Upper lobe of left lung (tissue), 6 donors: ENCODE results near the gene PDE7B. TPM values are rescaled to one million over a fixed set of nuclear protein-coding genes. Genes with fewer than 3 reads are reported as not detected.

Experiments
- ATAC-seq, 2 donors: fragments of 200-7000 bp; cut with Tn5 transposase; one replicate each; pipeline ENCODE4 v1.9.1; 2022; ENCODE audit warnings: mild to moderate bottlenecking in 2 of 2, moderate library complexity in 2 of 2; ENCODE audit not compliant: low FRiP score in 2 of 2
- DNase-seq, 2 donors: peaks; one replicate each; pipeline ENCODE4 v3.0.0-alpha.2; 2019 to 2020
- H3K27ac ChIP-seq, 4 donors: fragments of 200-600 bp; sonication (generic); one replicate each; pipeline ENCODE4 v1.5.1; 2016 to 2019
- H3K27me3 ChIP-seq, 4 donors: fragments of 200-600 bp; sonication (generic); one replicate each; pipeline ENCODE4 v1.5.1; 2017 to 2019
- H3K36me3 ChIP-seq, 4 donors: fragments of 200-600 bp; sonication (generic); one replicate each; pipeline ENCODE4 v1.5.1; 2016 to 2019
- H3K4me1 ChIP-seq, 4 donors: fragments of 200-600 bp; sonication (generic); one replicate each; pipeline ENCODE4 v1.5.1; 2018 to 2019
- H3K4me3 ChIP-seq, 4 donors: fragments of 200-600 bp; sonication (generic); one replicate each; pipeline ENCODE4 v1.5.1; 2017 to 2019; ENCODE audit warnings: mild to moderate bottlenecking in 2 of 4, moderate library complexity in 1 of 4
- H3K9me3 ChIP-seq, 4 donors: fragments of 200-600 bp; sonication (generic); one replicate each; pipeline ENCODE4 v1.5.1; 2018 to 2019
- EP300 ChIP-seq, 4 donors: sonication (generic); formaldehyde crosslinking; IDR thresholded peaks; one replicate each; pipeline ENCODE4 v1.5.1; 2017; ENCODE audit warnings: antibody characterized with exemption in 4 of 4, control low read depth in 2 of 4
- POLR2A ChIP-seq, 4 donors: fragments of 450-650 bp; IDR thresholded peaks; one replicate each; pipeline ENCODE4 v1.5.1; 2016 to 2017; ENCODE audit warnings: antibody characterized with exemption in 4 of 4, mild to moderate bottlenecking in 2 of 4
- POLR2AphosphoS5 ChIP-seq, 2 donors: sonication (generic); formaldehyde crosslinking; IDR thresholded peaks; one replicate each; pipeline ENCODE4 v1.5.1; 2017; ENCODE audit warnings: antibody characterized with exemption in 2 of 2
- WGBS, 2 donors: methylation state at CpG; one replicate each; pipeline ENCODE4 v1.1.5; 2017 to 2018; 5-methylcytosine and 5-hydroxymethylcytosine counted together
- total RNA-seq, 6 donors: library from RNA; depleted of rRNA in 4 of 6; stranded (reverse); fragments of >200 nt in 4 of 6; gene quantifications; one replicate each; pipeline versions ENCODE4 v1.1.0 to v1.2.1, GENCODE V29; 2016 to 2021
- TF ChIP-seq, protein P1 (sequence below), 6 experiments: fragments of 450-650 bp in 4 of 6; fragments of 200-600 bp in 2 of 6; sonication (generic) in 2 of 6; IDR thresholded peaks; one replicate each; pipeline ENCODE4 v1.5.1; 2016 to 2019; ENCODE audit warnings: antibody characterized with exemption in 6 of 6
- donor health status: DM: no; HTN: no; CAD: no; lungs with moderate emphysema.
- donor health status: DM: no; HTN: yes; CAD: no; lungs with severe emphysema.

PDE7B gene
- total RNA-seq, 6 donors from 2014 or later, result 1.0 to 4.4 (median 2.6) TPM

DNA sequence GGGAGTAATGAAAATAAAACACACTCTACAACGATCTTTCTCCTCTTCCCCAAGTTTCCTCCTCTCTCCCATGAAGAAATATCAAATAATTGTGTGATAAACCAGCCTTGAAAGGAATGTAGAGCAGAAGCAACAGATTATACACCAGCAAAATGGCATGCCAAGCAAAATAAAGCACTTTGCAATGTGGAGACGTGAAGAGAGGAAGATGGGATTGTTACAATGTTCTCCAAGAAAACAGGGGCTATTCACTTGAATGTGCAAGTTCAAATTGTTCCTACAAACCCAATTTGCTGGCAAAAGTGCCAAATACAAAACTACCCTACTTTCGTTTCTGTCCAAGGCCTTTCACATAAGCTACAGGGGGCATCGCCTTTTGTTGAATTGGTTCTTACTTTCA is 185.1 kb downstream of the PDE7B start:
- TF ChIP-seq, protein P1, sequence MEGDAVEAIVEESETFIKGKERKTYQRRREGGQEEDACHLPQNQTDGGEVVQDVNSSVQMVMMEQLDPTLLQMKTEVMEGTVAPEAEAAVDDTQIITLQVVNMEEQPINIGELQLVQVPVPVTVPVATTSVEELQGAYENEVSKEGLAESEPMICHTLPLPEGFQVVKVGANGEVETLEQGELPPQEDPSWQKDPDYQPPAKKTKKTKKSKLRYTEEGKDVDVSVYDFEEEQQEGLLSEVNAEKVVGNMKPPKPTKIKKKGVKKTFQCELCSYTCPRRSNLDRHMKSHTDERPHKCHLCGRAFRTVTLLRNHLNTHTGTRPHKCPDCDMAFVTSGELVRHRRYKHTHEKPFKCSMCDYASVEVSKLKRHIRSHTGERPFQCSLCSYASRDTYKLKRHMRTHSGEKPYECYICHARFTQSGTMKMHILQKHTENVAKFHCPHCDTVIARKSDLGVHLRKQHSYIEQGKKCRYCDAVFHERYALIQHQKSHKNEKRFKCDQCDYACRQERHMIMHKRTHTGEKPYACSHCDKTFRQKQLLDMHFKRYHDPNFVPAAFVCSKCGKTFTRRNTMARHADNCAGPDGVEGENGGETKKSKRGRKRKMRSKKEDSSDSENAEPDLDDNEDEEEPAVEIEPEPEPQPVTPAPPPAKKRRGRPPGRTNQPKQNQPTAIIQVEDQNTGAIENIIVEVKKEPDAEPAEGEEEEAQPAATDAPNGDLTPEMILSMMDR (IDR thresholded peaks at IDR 0.05), result no peak
- TF ChIP-seq EP300 (IDR thresholded peaks at IDR 0.05), result no peak
- TF ChIP-seq POLR2A (IDR thresholded peaks at IDR 0.05), result no peak
- no peak for TF ChIP-seq POLR2AphosphoS5 (IDR thresholded peaks at IDR 0.05)
- Histone ChIP-seq H3K36me3 (no peaks in the 10 kb centered on the region), H3K4me3 (no peak overlapping the region), H3K9me3 (no peaks in the 10 kb centered on the region), H3K4me1 (peaks cover 18 to 27% (median 19%) of the 10 kb centered on the region in 4 donors), H3K27me3 (no peaks in the 10 kb centered on the region), H3K27ac (no peak overlapping the region)
- ATAC-seq, result no peak
- 77% methylated on average over 4 of the region's 4 CpGs for WGBS, 2 donors
- DNase-seq, result no peak

DNA sequence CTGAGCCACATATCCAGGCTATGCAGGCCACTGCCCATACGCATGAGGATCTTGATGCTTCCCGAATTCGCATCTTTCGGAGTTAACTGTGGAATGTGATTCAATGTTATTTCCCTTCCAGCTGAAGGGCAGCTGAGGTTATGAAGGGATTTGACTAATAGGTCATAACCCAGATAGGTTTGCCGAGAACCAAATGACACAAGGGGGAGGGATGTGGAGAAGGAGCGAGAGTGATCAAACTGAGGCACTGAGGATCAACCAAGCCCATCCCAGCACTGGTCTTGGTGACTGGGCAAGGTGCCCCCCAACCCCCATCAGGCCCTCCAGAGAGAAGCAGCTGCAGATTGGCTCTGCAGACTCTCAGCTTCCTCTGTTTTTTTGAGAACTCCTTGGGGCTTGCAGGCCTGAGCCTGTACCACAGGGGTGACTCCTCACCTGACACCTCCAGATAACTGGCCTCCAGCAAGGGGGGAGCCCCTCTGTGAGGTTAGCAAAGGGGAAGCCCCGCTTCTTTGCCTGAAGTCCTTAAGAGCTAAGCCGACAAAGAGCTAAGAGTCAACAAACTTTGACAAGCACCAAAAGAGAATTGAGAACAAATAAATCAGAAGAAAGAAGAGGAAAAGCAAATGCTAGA is 185.9 kb downstream of the PDE7B start:
- Histone ChIP-seq H3K4me3 (peak overlapping the region in 2 of 4 donors; percentile 24 to 32), H3K36me3 (no peaks in the 10 kb centered on the region), H3K4me1 (peaks cover 18 to 27% (median 19%) of the 10 kb centered on the region in 4 donors), H3K27ac (peak overlapping the region; percentile 20 to 55 (median 40)), H3K27me3 (no peaks in the 10 kb centered on the region), H3K9me3 (no peaks in the 10 kb centered on the region)
- peak; percentile 29 to 44 for ATAC-seq
- DNase-seq, result no peak
- no peak for TF ChIP-seq POLR2A (IDR thresholded peaks at IDR 0.05)
- TF ChIP-seq EP300 (IDR thresholded peaks at IDR 0.05), result no peak
- TF ChIP-seq, protein P1 (IDR thresholded peaks at IDR 0.05), result no peak
- no peak for TF ChIP-seq POLR2AphosphoS5 (IDR thresholded peaks at IDR 0.05)
- WGBS, 2 donors, result 49 to 60% methylated on average over 8 of the region's 8 CpGs

DNA sequence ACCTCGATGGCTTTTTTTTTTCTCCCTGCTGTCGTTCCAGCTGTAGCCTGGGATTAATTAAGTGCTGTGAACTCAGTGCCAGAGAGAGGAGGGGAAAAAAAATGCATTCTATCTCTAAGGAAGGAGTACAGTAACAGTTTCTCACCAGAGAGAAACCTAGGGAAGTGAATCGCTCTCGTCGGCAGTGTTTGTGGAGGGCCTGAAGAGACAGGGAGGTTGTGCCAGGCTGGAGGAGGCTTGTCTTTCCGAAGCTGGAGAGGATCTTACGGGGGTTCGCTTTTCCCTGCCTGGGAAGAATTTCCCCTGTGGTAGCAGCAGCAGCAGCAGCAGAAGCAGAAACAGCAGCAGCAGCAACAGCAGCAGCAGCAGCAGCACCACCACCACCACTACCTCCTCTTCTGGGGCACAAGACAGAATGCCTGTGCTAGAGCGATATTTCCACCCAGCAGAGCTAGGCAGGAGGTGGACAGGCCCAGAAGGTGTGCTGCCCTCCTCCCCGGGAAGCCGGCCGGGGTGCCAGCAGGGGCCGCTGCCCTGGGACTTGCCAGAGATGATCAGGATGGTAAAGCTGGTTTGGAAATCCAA is 186.5 kb downstream of the PDE7B start:
- 18 to 25% methylated on average over 11 to 13 of the region's 13 CpGs for WGBS, 2 donors
- H3K4me1 ChIP-seq, result peaks cover 18 to 27% (median 19%) of the 10 kb centered on the region in 4 donors
- ATAC-seq (peak; percentile 38 to 62), DNase-seq (peak; percentile 24 to 84)
- no peaks in the 10 kb centered on the region for H3K36me3 ChIP-seq
- peak overlapping the region in 2 of 4 donors; percentile 24 to 32 for H3K4me3 ChIP-seq
- no peaks in the 10 kb centered on the region for H3K27me3 ChIP-seq
- H3K9me3 ChIP-seq, result no peaks in the 10 kb centered on the region
- TF ChIP-seq EP300 (IDR thresholded peaks at IDR 0.05) (no peak), POLR2A (IDR thresholded peaks at IDR 0.05) (no peak), POLR2AphosphoS5 (IDR thresholded peaks at IDR 0.05) (no peak)
- TF ChIP-seq, protein P1 (IDR thresholded peaks at IDR 0.05), result no peak
- peak overlapping the region; percentile 20 to 55 (median 30) for H3K27ac ChIP-seq

DNA sequence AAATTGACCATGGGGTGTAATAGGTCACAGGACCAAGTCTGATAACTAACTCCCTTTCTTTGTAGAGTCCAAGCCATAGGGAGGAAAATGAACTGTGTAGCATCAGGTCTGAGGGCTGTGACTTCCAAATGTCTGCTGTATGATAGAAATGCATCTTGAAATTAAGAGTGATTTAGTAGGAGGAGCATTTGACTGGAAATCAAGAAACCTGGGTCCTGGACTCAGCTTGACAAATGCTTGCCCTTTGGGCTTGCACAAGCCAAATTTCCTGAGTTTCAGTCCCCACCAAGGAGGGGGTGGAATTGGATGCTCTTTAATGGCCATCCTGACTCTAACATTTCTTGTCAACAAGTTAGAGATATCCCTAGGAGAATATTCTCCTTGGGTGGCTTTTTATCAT is 187.0 kb downstream of the PDE7B start:
- H3K36me3 ChIP-seq, result no peaks in the 10 kb centered on the region
- ATAC-seq (peak; percentile 6 to 21), DNase-seq (no peak)
- H3K4me3 ChIP-seq, result peak overlapping the region in 2 of 4 donors; percentile 24 to 32
- H3K27ac ChIP-seq, result peak overlapping the region in 3 of 4 donors; percentile 8 to 55 (median 20)
- TF ChIP-seq, protein P1 (IDR thresholded peaks at IDR 0.05), result no peak
- TF ChIP-seq POLR2A (IDR thresholded peaks at IDR 0.05) (no peak), POLR2AphosphoS5 (IDR thresholded peaks at IDR 0.05) (no peak), EP300 (IDR thresholded peaks at IDR 0.05) (no peak)
- H3K4me1 ChIP-seq, result peaks cover 18 to 27% (median 19%) of the 10 kb centered on the region in 4 donors
- H3K9me3 ChIP-seq, result no peaks in the 10 kb centered on the region
- no peaks in the 10 kb centered on the region for H3K27me3 ChIP-seq
